Natural killer cell (primary cell): ENCODE measurements around the gene KRTAP5-3. TPM values are rescaled to one million over a fixed set of nuclear protein-coding genes. Genes with fewer than 3 reads are reported as not detected.
A peak's percentile ranks its signal among the peaks of the same experiment; 100 is the strongest.
"Not testable (repeated sequence)": the region's sequence is repeated elsewhere in the genome, so short reads cannot be mapped to it uniquely, and the experiment has no call there.

ENCODE experiments used
- ATAC-seq, 3 donors: fragments of 150-1000 bp in 2 of 3; fragments of 200-7000 bp in 1 of 3; cut with Tn5 transposase; 1 replicate in 1 of 3; 2 replicates in 2 of 3; pipeline ENCODE4 v1.10.0; 2021; ENCODE audit warnings: mild to moderate bottlenecking in 2 of 3, moderate library complexity in 2 of 3
- DNase-seq, 2 donors: peaks; one replicate each; pipeline versions ENCODE4 v3.0.0 to v3.0.0-alpha.2; 2013 to 2021; ENCODE audit warnings: mixed read lengths in 1 of 2
- H3K27ac ChIP-seq: one replicate; pipeline ENCODE4 v1.5.1; 2013; ENCODE audit warnings: mild to moderate bottlenecking, low read length
- H3K27me3 ChIP-seq: one replicate; pipeline ENCODE4 v1.6.1; 2013; ENCODE audit warnings: low read length; ENCODE audit not compliant: control insufficient read depth, insufficient read depth
- H3K36me3 ChIP-seq: one replicate; pipeline ENCODE4 v1.6.1; 2013; ENCODE audit warnings: low read length; ENCODE audit not compliant: control insufficient read depth, insufficient read depth
- H3K4me1 ChIP-seq: one replicate; pipeline ENCODE4 v1.6.1; 2013; ENCODE audit warnings: low read length; ENCODE audit not compliant: control insufficient read depth, insufficient read depth
- H3K4me3 ChIP-seq: one replicate; pipeline ENCODE4 v1.5.1; 2013; ENCODE audit warnings: low read length
- H3K9me3 ChIP-seq: one replicate; pipeline ENCODE4 v1.6.1; 2013; ENCODE audit warnings: low read length; ENCODE audit not compliant: control insufficient read depth, insufficient read depth
- H3K27ac Mint-ChIP-seq, 2 donors: one replicate each; pipeline ENCODE4 v1.8.0; 2022; ENCODE audit warnings: mild to moderate bottlenecking in 2 of 2, mixed read lengths in 2 of 2, moderate library complexity in 1 of 2
- H3K27me3 Mint-ChIP-seq, 2 donors: one replicate each; pipeline ENCODE4 v1.8.0; 2022; ENCODE audit warnings: low read depth in 2 of 2, mixed read lengths in 2 of 2
- H3K36me3 Mint-ChIP-seq: one replicate; pipeline ENCODE4 v1.8.0; 2022; ENCODE audit warnings: mixed read lengths
- H3K4me1 Mint-ChIP-seq, 2 donors: one replicate each; pipeline ENCODE4 v1.8.0; 2022; ENCODE audit warnings: mixed read lengths in 2 of 2
- H3K4me3 Mint-ChIP-seq: one replicate; pipeline ENCODE4 v1.8.0; 2022; ENCODE audit warnings: mild to moderate bottlenecking, moderate library complexity, mixed read lengths
- H3K9me3 Mint-ChIP-seq, 2 donors: one replicate each; pipeline ENCODE4 v1.8.0; 2022; ENCODE audit warnings: mixed read lengths in 2 of 2
- CTCF ChIP-seq: fragments of 200-600 bp; IDR thresholded peaks from one replicate; pipeline ENCODE4 v1.8.0; 2022; ENCODE audit warnings: antibody characterized with exemption
- WGBS: methylation state at CpG from one replicate; pipeline ENCODE4 v1.1.7; 2013; ENCODE audit warnings: missing lambda C conversion rate; ENCODE audit not compliant: insufficient coverage; 5-methylcytosine and 5-hydroxymethylcytosine counted together
- intact Hi-C: fragments of 100-400 bp; cut with micrococcal nuclease; formaldehyde crosslinking; loops from one replicate; pipeline ENCODE4 v1.14.2; 2022
- total RNA-seq, 4 donors: library from RNA; stranded (reverse); fragments of 120-200 nt in 1 of 4; gene quantifications; one replicate each; pipeline versions ENCODE4 v1.2.3 to v1.2.4, GENCODE V29; 2013 to 2022

Gene KRTAP5-3
- total RNA-seq, 3 donors from 2014 or later (not counting 1 experiment from before 2014, with no cell fraction given) = not detected

- Mint-ChIP-seq H3K27ac (no peak overlapping the region), H3K27me3 (peaks cover 27 to 29% of the 10 kb centered on the region in 2 donors), H3K4me3 (no peak overlapping the region), H3K4me1 (peaks cover 20 to 22% of the 10 kb centered on the region in 2 donors), H3K9me3 (no peaks in the 10 kb centered on the region), H3K36me3 (no peaks in the 10 kb centered on the region)
- WGBS = 85% methylated on average over 8 of the region's 9 CpGs
- no peak overlapping the region for H3K4me3 ChIP-seq
- ATAC-seq (no peak), DNase-seq (no peak)
- no peaks in the 10 kb centered on the region for H3K9me3 ChIP-seq
- H3K27ac ChIP-seq = no peak overlapping the region
- no peak for TF ChIP-seq CTCF
- H3K36me3 ChIP-seq = no peaks in the 10 kb centered on the region
- H3K27me3 ChIP-seq = no peaks in the 10 kb centered on the region
- H3K4me1 ChIP-seq = peaks cover 23% of the 10 kb centered on the region
- intact Hi-C loops = no loop called here
Measured at GRCh38 chr11:1592628-1593027, 15.6 kb downstream of the KRTAP5-3 start.

- intact Hi-C loops = no loop called here
- Histone ChIP-seq H3K4me3 (no peak overlapping the region), H3K27me3 (no peaks in the 10 kb centered on the region), H3K36me3 (no peaks in the 10 kb centered on the region), H3K9me3 (no peaks in the 10 kb centered on the region), H3K4me1 (peaks cover 29% of the 10 kb centered on the region), H3K27ac (no peak overlapping the region)
- 93% methylated on average over 6 of the region's 6 CpGs for WGBS
- Mint-ChIP-seq H3K4me3 (peak overlapping the region; percentile 31), H3K4me1 (peaks cover 13% of the 10 kb centered on the region in 2 donors), H3K9me3 (no peaks in the 10 kb centered on the region), H3K27me3 (peaks cover under 1 to 11% of the 10 kb centered on the region in 2 donors), H3K27ac (peak overlapping the region in 1 of 2 donors; percentile 85), H3K36me3 (no peaks in the 10 kb centered on the region)
- no peak for DNase-seq
- no peak for ATAC-seq
- no peak for TF ChIP-seq CTCF
Measured at GRCh38 chr11:1589996-1590395, 18.3 kb downstream of the KRTAP5-3 start.

- H3K9me3 ChIP-seq, H3K4me3 ChIP-seq, H3K27me3 ChIP-seq, H3K36me3 ChIP-seq, H3K27me3 Mint-ChIP-seq, H3K36me3 Mint-ChIP-seq, H3K9me3 Mint-ChIP-seq, intact Hi-C loops: not testable (repeated sequence)
- peaks cover 35% of the 10 kb centered on the region for H3K4me1 ChIP-seq
- H3K27ac ChIP-seq = peak overlapping the region; percentile 61
- 11% methylated on average over 6 of the region's 10 CpGs for WGBS
- ATAC-seq (peak; percentile 44 to 65 (median 55)), DNase-seq (peak in 1 of 2 donors; percentile 69)
- Mint-ChIP-seq H3K4me1 (peaks cover 13% of the 10 kb centered on the region in 2 donors), H3K4me3 (peak overlapping the region; percentile 86), H3K27ac (peak overlapping the region; percentile 85 to 90)
Measured at GRCh38 chr11:1589191-1589963, 18.9 kb downstream of the KRTAP5-3 start.

GRCh38 chr11:1586699-1587098 is 21.6 kb downstream of the KRTAP5-3 start:
- no peak overlapping the region for H3K4me3 Mint-ChIP-seq
- no peak for DNase-seq
- Histone ChIP-seq H3K27ac (no peak overlapping the region), H3K9me3 (no peaks in the 10 kb centered on the region), H3K4me3 (no peak overlapping the region), H3K27me3 (no peaks in the 10 kb centered on the region), H3K4me1 (peaks cover 40% of the 10 kb centered on the region), H3K36me3 (no peaks in the 10 kb centered on the region)
- 58% methylated on average over 2 of the region's 2 CpGs for WGBS
- H3K36me3 Mint-ChIP-seq = no peaks in the 10 kb centered on the region
- no peak for TF ChIP-seq CTCF
- intact Hi-C loops = no loop called here
- H3K4me1 Mint-ChIP-seq = peaks cover 13% of the 10 kb centered on the region in 2 donors
- H3K9me3 Mint-ChIP-seq = no peaks in the 10 kb centered on the region
- no peak for ATAC-seq
- H3K27ac Mint-ChIP-seq = peak overlapping the region in 1 of 2 donors; percentile 26
- peaks cover 6 to 13% of the 10 kb centered on the region in 2 donors for H3K27me3 Mint-ChIP-seq

GRCh38 chr11:1584661-1585370 is 23.4 kb downstream of the KRTAP5-3 start, which contains the start of gene KRTAP5-1:
TSS of gene KRTAP5-1 (minus strand) at chr11:1585283. CDS start at chr11:1585249, 34 bp downstream.
- DNase-seq, ATAC-seq, H3K9me3 ChIP-seq, H3K4me3 ChIP-seq, H3K9me3 Mint-ChIP-seq, H3K27me3 ChIP-seq, H3K27ac ChIP-seq, H3K36me3 Mint-ChIP-seq, H3K27ac Mint-ChIP-seq, H3K4me3 Mint-ChIP-seq, intact Hi-C loops, H3K36me3 ChIP-seq: not testable (repeated sequence)
- Mint-ChIP-seq H3K4me1 (peaks cover 13% of the 10 kb centered on the region in 2 donors), H3K27me3 (peaks cover 6 to 16% of the 10 kb centered on the region in 2 donors)
- peaks cover 38% of the 10 kb centered on the region for H3K4me1 ChIP-seq
- 15% methylated on average over 8 of the region's 9 CpGs for WGBS
